GM12864 (cell line): Measurements from ENCODE around the gene GPR180.
"Not testable (repeated sequence)": the region's sequence is repeated elsewhere in the genome, so short reads cannot be mapped to it uniquely, and the experiment has no call there.

Experiments used
- DNase-seq: peaks from one replicate; pipeline ENCODE4 v3.0.0-alpha.2; 2011; ENCODE audit warnings: low read depth
- H3K4me3 ChIP-seq: 2 replicates; pipeline ENCODE4 v1.5.1; 2011; ENCODE audit warnings: mild to moderate bottlenecking, low read depth, low read length, control low read depth
- TF ChIP-seq, protein P1 (sequence below): IDR thresholded peaks from 2 replicates; pipeline ENCODE4 v1.5.1; 2011; ENCODE audit warnings: low read depth, mild to moderate bottlenecking, moderate library complexity, low read length, control low read depth, inconsistent platforms; ENCODE audit errors: missing control alignments

GPR180 gene

DNA sequence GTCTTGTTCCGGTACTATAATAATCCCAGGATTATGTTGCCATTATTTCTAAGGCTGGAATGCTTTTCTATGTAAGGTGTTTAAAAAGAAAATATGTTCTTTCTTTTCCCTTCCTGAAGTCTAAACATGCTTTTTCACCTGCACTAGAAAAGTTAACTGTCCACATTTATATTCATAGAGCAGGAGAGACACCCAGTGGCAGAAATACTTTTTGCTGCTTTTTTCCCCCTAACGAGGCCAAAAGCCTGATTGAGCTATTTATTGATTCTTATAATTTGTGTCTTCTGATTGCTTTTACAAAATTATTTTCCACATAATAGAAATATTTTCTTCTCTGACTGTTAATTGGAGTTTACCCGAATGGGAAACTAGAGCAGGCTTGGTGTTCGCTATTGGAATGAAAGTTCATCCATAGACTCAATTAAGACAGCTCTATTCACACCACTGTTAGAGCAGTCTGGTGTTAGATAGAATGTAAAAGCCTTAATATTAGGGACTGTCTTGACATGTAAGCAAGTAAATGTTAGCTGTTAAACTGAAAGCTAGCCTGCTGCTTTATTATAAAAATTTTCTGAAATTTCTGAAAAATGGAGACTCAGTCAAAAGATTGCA lies 15.8 kb downstream of the GPR180 start:
- no peak for DNase-seq
- TF ChIP-seq, protein P1, sequence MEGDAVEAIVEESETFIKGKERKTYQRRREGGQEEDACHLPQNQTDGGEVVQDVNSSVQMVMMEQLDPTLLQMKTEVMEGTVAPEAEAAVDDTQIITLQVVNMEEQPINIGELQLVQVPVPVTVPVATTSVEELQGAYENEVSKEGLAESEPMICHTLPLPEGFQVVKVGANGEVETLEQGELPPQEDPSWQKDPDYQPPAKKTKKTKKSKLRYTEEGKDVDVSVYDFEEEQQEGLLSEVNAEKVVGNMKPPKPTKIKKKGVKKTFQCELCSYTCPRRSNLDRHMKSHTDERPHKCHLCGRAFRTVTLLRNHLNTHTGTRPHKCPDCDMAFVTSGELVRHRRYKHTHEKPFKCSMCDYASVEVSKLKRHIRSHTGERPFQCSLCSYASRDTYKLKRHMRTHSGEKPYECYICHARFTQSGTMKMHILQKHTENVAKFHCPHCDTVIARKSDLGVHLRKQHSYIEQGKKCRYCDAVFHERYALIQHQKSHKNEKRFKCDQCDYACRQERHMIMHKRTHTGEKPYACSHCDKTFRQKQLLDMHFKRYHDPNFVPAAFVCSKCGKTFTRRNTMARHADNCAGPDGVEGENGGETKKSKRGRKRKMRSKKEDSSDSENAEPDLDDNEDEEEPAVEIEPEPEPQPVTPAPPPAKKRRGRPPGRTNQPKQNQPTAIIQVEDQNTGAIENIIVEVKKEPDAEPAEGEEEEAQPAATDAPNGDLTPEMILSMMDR = peak; percentile 38
- no peak overlapping the region for H3K4me3 ChIP-seq

DNA sequence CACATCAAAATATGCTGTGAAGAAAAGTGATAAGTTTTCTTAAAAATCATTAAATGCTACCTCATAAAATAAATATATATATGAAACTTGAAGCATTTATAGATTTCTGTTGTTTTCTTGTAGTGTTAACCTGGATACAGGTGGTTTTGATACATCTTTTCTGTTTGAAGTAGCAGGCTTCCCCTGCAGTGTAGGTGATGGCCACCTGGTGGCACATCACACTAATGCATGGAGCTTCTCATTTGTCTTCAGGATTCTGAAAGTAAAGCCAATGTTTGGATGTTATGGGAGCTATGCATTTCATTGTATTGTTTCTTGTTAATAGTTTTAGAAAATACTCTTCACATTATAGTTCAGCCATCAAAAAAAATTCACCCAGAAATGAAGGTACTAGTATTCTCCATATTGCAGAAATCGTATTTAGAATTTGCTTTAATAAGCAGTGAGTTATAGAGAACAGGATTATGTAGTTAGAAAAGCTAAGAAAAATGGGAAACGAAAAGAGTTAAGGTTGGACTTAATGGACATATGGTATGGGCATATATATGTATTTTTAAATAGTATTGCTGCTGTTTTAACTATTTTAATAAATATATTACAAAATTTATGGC lies 18.7 kb downstream of the GPR180 start:
- DNase-seq = no peak
- no peak overlapping the region for H3K4me3 ChIP-seq
- TF ChIP-seq, protein P1 = peak; percentile 75

DNA sequence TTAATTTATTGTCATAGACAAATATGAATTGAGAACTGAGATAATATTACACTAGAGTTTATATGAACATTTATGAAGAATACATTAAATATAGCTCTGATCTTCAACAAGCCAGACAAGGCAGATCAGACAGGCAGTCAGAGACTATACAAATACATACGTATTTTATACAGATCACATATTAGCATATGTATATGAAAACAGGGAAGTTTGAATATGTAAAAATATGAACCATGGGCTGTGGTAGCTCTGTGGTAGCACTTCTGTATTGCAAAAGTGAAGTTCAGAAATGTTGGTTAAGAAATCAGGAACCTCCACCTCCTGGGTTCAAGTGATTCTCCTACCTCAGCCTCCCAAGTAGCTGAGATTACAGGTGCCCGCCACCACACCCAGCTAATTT lies 20.7 kb downstream of the GPR180 start:
- no peak overlapping the region for H3K4me3 ChIP-seq
- DNase-seq = no peak
- TF ChIP-seq, protein P1 = no peak

DNA sequence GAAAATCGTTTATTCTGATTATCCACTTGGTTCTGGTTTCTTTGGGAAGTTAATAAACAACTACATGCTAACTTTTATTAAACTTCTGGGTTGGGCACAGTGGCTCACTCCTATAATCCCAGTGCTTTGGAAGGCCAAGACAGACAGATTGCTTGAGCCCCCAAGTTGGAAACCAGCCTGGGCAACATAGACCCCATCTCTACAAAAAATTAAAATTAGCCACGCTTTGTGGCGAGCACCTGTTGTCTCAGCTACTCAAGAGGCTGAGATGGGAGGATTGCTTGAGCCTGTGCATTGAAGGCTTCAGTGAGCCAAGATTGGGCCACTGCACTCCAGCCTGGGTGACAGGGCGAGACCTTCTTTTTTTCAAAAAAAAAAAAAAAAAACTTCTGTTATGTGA lies 21.7 kb downstream of the GPR180 start:
- TF ChIP-seq, protein P1 = no peak
- H3K4me3 ChIP-seq = no peak overlapping the region
- DNase-seq = no peak

DNA sequence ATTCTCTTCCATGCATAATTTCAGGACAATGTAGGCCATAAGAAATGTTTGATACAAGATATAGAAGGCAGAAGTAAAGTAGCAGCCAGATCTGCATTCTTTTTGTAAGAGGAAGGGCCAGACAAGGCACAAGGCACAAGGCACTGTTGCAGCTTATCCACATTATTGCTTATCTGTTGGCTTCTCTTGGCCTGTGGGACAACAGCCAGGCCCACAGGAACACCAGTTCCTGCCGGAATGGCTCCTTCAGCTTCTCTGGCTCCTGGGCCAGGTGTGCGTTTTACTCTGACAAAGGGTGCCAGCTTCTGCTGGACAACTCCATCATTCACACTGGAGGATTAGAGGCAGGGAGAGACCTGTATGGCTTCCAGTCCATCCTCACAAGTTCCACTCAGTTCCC lies 29.2 kb downstream of the GPR180 start:
- H3K4me3 ChIP-seq = no peak overlapping the region
- DNase-seq = no peak
- TF ChIP-seq, protein P1 = no peak

DNA sequence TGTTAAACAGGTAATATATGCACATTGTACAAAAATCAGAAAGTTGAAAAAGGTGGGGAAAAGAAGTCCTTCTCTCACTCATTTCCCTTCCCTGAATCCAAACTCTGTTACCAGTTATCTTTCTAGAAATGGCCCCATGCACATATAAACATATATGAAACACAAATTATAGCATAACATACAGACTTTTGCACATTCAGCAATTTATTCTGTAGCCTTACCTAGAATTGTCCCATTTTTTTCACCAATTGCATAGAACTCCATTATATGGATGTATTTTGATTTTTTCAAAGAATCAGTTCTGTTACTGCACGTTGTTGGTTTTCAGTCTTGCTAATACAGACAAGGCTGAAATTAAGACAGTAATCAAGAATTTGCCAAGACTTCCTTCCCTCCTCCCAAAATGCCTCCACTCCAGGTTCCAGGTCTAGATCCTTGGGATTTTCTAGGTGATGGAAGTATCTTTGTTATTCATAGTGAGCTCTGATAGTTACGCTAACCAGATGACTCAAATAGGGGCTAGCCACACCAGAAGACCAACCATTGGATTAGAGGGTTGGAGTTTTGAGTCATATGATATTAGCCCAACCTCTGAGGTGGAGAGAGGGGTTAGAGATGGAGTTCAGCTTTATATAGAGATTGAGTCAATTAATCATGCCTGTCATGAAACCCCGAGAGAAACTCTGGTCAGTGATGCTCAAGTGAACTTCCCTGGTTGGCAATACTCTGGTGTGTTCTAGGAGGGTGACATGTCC lies 30.7 kb downstream of the GPR180 start:
- DNase-seq = no peak

DNA sequence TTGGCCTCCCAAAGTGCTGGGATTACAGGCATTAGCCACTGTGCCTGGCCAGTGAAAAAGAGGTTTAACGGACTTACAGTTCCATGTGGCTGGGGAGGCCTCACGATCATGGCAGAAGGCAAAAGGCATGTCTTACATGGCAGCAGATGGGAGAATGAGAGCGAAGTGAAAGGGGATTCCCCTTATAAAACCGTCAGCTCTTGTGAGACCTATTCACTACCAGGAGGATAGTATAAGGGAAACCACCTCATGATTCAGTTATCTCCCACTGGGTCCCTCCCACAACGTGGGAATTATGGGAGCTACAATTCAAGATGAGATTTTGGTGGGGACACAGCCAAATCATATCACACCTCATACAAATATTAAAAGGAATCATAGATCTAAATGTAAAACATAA lies 34.4 kb downstream of the GPR180 start:
- not testable (repeated sequence) for H3K4me3 ChIP-seq, DNase-seq

More for the DNA sequence above, 30.7 kb downstream of the GPR180 start:
- no peak overlapping the region for H3K4me3 ChIP-seq
- TF ChIP-seq, protein P1 = no peak
